Thoracic aorta (tissue), 2 donors: ENCODE results near the gene JPT2. TPM values are rescaled to one million over a fixed set of nuclear protein-coding genes. Genes with fewer than 3 reads are reported as not detected.

Experiments
- ATAC-seq: fragments of 150-250 bp; one replicate; pipeline ENCODE4 v1.8.0; 2017; ENCODE audit warnings: low read depth; ENCODE audit not compliant: insufficient number of reproducible peaks, low FRiP score
- DNase-seq: peaks from one replicate; pipeline ENCODE4 v3.0.0-alpha.2; 2020; ENCODE audit warnings: low spot score
- H3K27ac ChIP-seq, 2 donors: fragments of 200-600 bp; sonication (generic); 1 replicate in 1 of 2; 2 replicates in 1 of 2; pipeline ENCODE4 v1.5.1; 2016; ENCODE audit warnings: mild to moderate bottlenecking in 2 of 2, moderate library complexity in 2 of 2
- H3K27me3 ChIP-seq: fragments of 200-600 bp; sonication (generic); replicated peaks from 2 replicates; pipeline ENCODE4 v1.6.0; 2016; ENCODE audit warnings: mild to moderate bottlenecking; ENCODE audit not compliant: insufficient read depth
- H3K36me3 ChIP-seq: fragments of 200-600 bp; sonication (generic); one replicate; pipeline ENCODE4 v1.5.1; 2016
- H3K4me1 ChIP-seq, 2 donors: fragments of 200-600 bp; sonication (generic); 1 replicate in 1 of 2; 2 replicates in 1 of 2; pipeline versions ENCODE4 v1.5.1 to v1.6.0; 2016; ENCODE audit warnings: low read depth in 2 of 2, mild to moderate bottlenecking in 1 of 2; ENCODE audit not compliant: control insufficient read depth in 1 of 2
- H3K4me3 ChIP-seq: fragments of 200-600 bp; sonication (generic); 2 replicates; pipeline ENCODE4 v1.5.1; 2016; ENCODE audit warnings: mild to moderate bottlenecking
- H3K9me3 ChIP-seq: fragments of 200-600 bp; sonication (generic); 2 replicates; pipeline ENCODE4 v1.5.1; 2016
- total RNA-seq, 2 donors: library from RNA; depleted of rRNA; stranded (reverse); fragments of >200 nt; gene quantifications; one replicate each; pipeline versions ENCODE4 v1.1.0 to v1.2.3, GENCODE V29; 2016
- TF ChIP-seq, protein P1 (sequence below): fragments of 200-600 bp; sonication (generic); IDR thresholded peaks from one replicate; pipeline ENCODE4 v1.5.1; 2019; ENCODE audit warnings: antibody characterized with exemption

The JPT2 gene
- total RNA-seq, 2 donors from 2014 or later = 17.1 to 26.1 TPM

GRCh38 chr16:1745900-1746692 is 68.0 kb downstream of the JPT2 start:
- no peaks in the 10 kb centered on the region for H3K27me3 ChIP-seq
- peaks cover 39% of the 10 kb centered on the region for H3K36me3 ChIP-seq
- no peaks in the 10 kb centered on the region for H3K9me3 ChIP-seq
- H3K27ac ChIP-seq = no peak overlapping the region
- TF ChIP-seq, protein P1, sequence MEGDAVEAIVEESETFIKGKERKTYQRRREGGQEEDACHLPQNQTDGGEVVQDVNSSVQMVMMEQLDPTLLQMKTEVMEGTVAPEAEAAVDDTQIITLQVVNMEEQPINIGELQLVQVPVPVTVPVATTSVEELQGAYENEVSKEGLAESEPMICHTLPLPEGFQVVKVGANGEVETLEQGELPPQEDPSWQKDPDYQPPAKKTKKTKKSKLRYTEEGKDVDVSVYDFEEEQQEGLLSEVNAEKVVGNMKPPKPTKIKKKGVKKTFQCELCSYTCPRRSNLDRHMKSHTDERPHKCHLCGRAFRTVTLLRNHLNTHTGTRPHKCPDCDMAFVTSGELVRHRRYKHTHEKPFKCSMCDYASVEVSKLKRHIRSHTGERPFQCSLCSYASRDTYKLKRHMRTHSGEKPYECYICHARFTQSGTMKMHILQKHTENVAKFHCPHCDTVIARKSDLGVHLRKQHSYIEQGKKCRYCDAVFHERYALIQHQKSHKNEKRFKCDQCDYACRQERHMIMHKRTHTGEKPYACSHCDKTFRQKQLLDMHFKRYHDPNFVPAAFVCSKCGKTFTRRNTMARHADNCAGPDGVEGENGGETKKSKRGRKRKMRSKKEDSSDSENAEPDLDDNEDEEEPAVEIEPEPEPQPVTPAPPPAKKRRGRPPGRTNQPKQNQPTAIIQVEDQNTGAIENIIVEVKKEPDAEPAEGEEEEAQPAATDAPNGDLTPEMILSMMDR = no peak
- no peak for DNase-seq
- H3K4me3 ChIP-seq = no peak overlapping the region
- ATAC-seq = no peak
- H3K4me1 ChIP-seq = no peaks in the 10 kb centered on the region

- no peaks in the 10 kb centered on the region for H3K9me3 ChIP-seq
- peaks cover 45% of the 10 kb centered on the region for H3K36me3 ChIP-seq
- ATAC-seq (no peak), DNase-seq (no peak)
- no peak overlapping the region for H3K4me3 ChIP-seq
- no peaks in the 10 kb centered on the region for H3K4me1 ChIP-seq
- H3K27ac ChIP-seq = no peak overlapping the region
- no peaks in the 10 kb centered on the region for H3K27me3 ChIP-seq
- TF ChIP-seq, protein P1 = no peak
Observed at GRCh38 chr16:1746693-1747195, 68.7 kb downstream of the JPT2 start.

DNA sequence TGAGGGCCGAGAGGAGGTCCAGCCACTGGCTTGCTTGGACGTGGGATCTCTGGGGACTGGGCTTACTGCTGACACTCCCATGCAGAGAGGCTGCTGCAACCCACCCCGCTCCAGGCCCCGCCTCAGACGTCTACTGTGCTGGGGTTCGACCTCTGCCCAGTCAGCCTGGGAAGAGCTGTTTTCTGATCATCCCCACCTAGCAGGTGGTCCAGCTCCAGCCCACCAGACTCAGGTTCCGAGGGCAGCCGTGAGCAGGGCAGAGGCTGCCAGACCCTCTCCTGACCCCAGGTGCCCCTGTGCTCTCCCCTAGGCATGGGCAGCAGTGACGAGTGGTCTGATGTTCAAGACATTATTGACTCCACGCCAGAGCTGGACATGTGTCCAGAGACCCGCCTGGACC is 69.9 kb downstream of the JPT2 start:
- DNase-seq = no peak
- H3K4me1 ChIP-seq = no peaks in the 10 kb centered on the region
- no peak for ATAC-seq
- no peak overlapping the region for H3K27ac ChIP-seq
- peaks cover 55% of the 10 kb centered on the region for H3K36me3 ChIP-seq
- H3K4me3 ChIP-seq = no peak overlapping the region
- H3K9me3 ChIP-seq = no peaks in the 10 kb centered on the region
- H3K27me3 ChIP-seq = no peaks in the 10 kb centered on the region
- TF ChIP-seq, protein P1 = no peak

DNA sequence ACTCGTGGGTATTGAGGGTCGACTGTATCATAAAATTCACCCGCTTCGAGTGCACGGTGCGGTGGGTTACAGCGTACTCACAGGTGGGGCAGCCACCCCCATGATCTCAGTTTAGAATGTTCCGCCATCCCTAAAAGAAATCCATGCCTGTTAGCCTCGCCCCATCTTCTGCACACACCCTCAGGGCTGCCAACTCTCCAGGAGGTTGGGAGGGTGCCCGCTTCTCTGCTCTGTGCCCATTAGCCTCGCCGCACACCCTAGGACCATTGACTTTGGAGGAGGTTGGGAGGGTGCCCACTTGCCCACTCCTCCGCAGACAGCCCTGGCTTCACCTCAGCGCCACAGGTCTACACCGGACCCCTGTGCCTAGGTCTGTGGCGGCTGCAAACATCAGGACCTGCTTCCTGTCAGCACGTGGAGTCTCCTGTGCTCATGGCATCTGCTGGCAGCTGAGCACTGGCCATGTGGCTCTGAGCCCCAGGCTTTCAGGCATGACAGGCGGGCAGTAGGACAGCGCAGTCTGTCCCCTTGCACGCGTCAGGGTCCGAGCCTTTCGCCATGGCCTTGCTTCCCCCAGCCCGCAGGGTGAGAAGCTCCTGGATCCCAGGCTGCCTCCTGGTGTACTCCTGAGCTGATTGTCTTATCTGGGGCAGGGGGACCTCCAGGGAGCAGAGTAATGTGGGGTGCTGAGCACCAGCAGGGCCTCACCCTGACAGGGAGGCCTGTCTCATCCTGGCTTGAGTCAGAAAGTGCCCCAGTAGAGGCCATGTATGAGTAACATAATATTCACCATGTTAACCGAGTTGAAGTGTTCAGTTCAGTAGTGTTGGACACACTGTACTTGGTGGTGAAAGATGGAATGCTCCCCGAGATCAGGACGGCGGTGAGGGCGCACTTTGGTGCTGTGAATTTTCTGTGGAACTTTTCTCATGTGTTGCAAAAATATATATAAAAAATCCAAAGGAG is 71.4 kb downstream of the JPT2 start:
- Histone ChIP-seq H3K9me3 (no peaks in the 10 kb centered on the region), H3K36me3 (peaks cover 45% of the 10 kb centered on the region), H3K4me3 (no peak overlapping the region), H3K27me3 (no peaks in the 10 kb centered on the region), H3K27ac (no peak overlapping the region), H3K4me1 (no peaks in the 10 kb centered on the region)
- TF ChIP-seq, protein P1 = no peak
- ATAC-seq (no peak), DNase-seq (no peak)

Other genes starting within 250 kb of the JPT2 start
- not detected for gene PERCC1, start 247.2 kb upstream of the JPT2 start, total RNA-seq
- under 1 TPM; 0.63 to 0.81 TPM for gene CCDC154, start 233.7 kb upstream of the JPT2 start, total RNA-seq
- gene CLCN7, start 203.3 kb upstream of the JPT2 start, total RNA-seq = 10 to 100 TPM; 43.3 to 47.0 TPM
- gene PTX4, start 189.3 kb upstream of the JPT2 start, total RNA-seq = under 1 TPM in 1 of 2 donors, not detected in 1; 0.78 TPM
- gene TELO2, start 184.9 kb upstream of the JPT2 start, total RNA-seq = 10 to 100 TPM; 24.8 to 27.9 TPM
- gene TMEM204, start 144.6 kb upstream of the JPT2 start, total RNA-seq = 100 to 1,000 TPM; 111 to 125 TPM
- gene IFT140, start 66.2 kb upstream of the JPT2 start, total RNA-seq = 10 to 100 TPM; 13.7 to 19.2 TPM
- gene CRAMP1, start 65.9 kb upstream of the JPT2 start, total RNA-seq = 10 to 100 TPM; 15.0 to 21.4 TPM
- 100 to 1,000 TPM; 109 to 111 TPM for gene MAPK8IP3, start 27.9 kb downstream of the JPT2 start, total RNA-seq
- gene NME3, start 93.3 kb downstream of the JPT2 start, total RNA-seq = 100 to 1,000 TPM in 1 of 2 donors, 10 to 100 TPM in 1; 68.1 to 165 TPM
- 10 to 100 TPM; 23.4 to 29.2 TPM for gene EME2, start 94.5 kb downstream of the JPT2 start, total RNA-seq
- 10 to 100 TPM; 36.9 to 48.3 TPM for gene MRPS34, start 94.9 kb downstream of the JPT2 start, total RNA-seq
- 10 to 100 TPM; 60.9 to 79.3 TPM for gene SPSB3, start 104.3 kb downstream of the JPT2 start, total RNA-seq
- gene NUBP2, start 104.7 kb downstream of the JPT2 start, total RNA-seq = 10 to 100 TPM; 64.6 to 68.5 TPM
- under 1 TPM; 0.28 to 0.54 TPM for gene IGFALS, start 115.4 kb downstream of the JPT2 start, total RNA-seq
- gene HAGH, start 148.5 kb downstream of the JPT2 start, total RNA-seq = 100 to 1,000 TPM in 1 of 2 donors, 10 to 100 TPM in 1; 99.8 to 183 TPM
- 10 to 100 TPM; 14.4 to 17.5 TPM for gene FAHD1, start 148.9 kb downstream of the JPT2 start, total RNA-seq
- gene MEIOB, start 193.9 kb downstream of the JPT2 start, total RNA-seq = not detected
- not detected for gene HS3ST6, start 240.1 kb downstream of the JPT2 start, total RNA-seq